HepG2 (cell line): ENCODE data around the gene FTCD. TPM values are rescaled to one million over a fixed set of nuclear protein-coding genes. Genes with fewer than 3 reads are reported as not detected.

ENCODE experiments used
- ATAC-seq: fragments of 200-7000 bp; cut with Tn5 transposase; 3 replicates; pipeline ENCODE4 v1.9.1; 2020; ENCODE audit warnings: mild to moderate bottlenecking, moderate library complexity
- BruUV-seq: library from RNA; stranded (reverse); fragments of 400-500 nt; replicated peaks from 2 replicates; lab custom pipeline; 2021; lab: Mats Ljungman, UMichigan
- CTCF ChIA-PET: fragments of 300-600 bp; formaldehyde crosslinking; extraction: SDS; loops from one replicate; lab custom pipeline; 2021; ENCODE audit warnings: low total read pairs, inconsistent platforms, low intra/inter-chr PET ratio; lab: Yijun Ruan, JAX
- POLR2A ChIA-PET: fragments of 350-600 bp; sonication (Branson Sonifier 250); formaldehyde crosslinking; loops from one replicate; lab custom pipeline; 2020; ENCODE audit warnings: antibody characterized with exemption, inconsistent platforms; lab: Yijun Ruan, JAX
- DNase-seq: peaks from one replicate; pipeline ENCODE4 v3.0.0-alpha.2; 2015; ENCODE audit warnings: low spot score
- FAIRE-seq: peaks from 3 replicates; lab custom pipeline; 2011; peaks lifted over from hg19 to GRCh38; lab: Jason Lieb, UNC
- H2AFZ ChIP-seq: one replicate; pipeline ENCODE4 v1.6.1; 2011; ENCODE audit warnings: low read length, inconsistent platforms
- H3K27ac ChIP-seq: fragments of 300-600 bp; 3 replicates; pipeline ENCODE4 v1.8.0; 2011; ENCODE audit warnings: mixed run types, mild to moderate bottlenecking, mixed read lengths, low read length, inconsistent platforms; ENCODE audit not compliant: insufficient read depth; ENCODE audit errors: extremely low read length
- H3K27me3 ChIP-seq, 2 experiments: fragments of 200-600 bp in 1 of 2; 2 replicates in 1 of 2; 3 replicates in 1 of 2; pipeline versions ENCODE4 v1.6.0 to v1.8.0; 2011; ENCODE audit warnings: low read length in 2 of 2, mild to moderate bottlenecking in 2 of 2, moderate library complexity in 2 of 2, inconsistent platforms in 1 of 2; ENCODE audit not compliant: insufficient read depth in 2 of 2, control insufficient read depth in 1 of 2
- H3K36me3 ChIP-seq, 2 experiments: fragments of 200-600 bp in 1 of 2; replicated peaks in 1 of 2; 2 replicates in 1 of 2; 3 replicates in 1 of 2; pipeline versions ENCODE4 v1.5.1 to v1.8.0; 2011; ENCODE audit warnings: low read length in 2 of 2, inconsistent platforms in 1 of 2; ENCODE audit not compliant: insufficient read depth in 2 of 2, control insufficient read depth in 1 of 2
- H3K4me1 ChIP-seq: 2 replicates; pipeline ENCODE4 v1.5.1; 2012; ENCODE audit warnings: low read length, inconsistent platforms; ENCODE audit not compliant: insufficient read depth
- H3K4me2 ChIP-seq: 2 replicates; pipeline ENCODE4 v1.6.0; 2011; ENCODE audit warnings: low read depth, low read length, inconsistent platforms
- H3K4me3 ChIP-seq, 3 experiments: fragments of 200-600 bp in 1 of 3; sonication (generic), shearing (Covaris generic) in 1 of 3; replicated peaks in 1 of 3; 2 replicates each; pipeline ENCODE4 v1.5.1; 2011 to 2016; ENCODE audit warnings: low read length in 3 of 3, inconsistent platforms in 2 of 3, low read depth in 2 of 3, mild to moderate bottlenecking in 2 of 3, control low read depth in 1 of 3, mixed read lengths in 1 of 3; ENCODE audit not compliant: insufficient read depth in 1 of 3
- H3K79me2 ChIP-seq: one replicate; pipeline ENCODE4 v1.6.1; 2011; ENCODE audit warnings: low read length, inconsistent platforms; ENCODE audit not compliant: insufficient read depth
- H3K9ac ChIP-seq: 2 replicates; pipeline ENCODE4 v1.6.0; 2011; ENCODE audit warnings: mild to moderate bottlenecking, low read depth, low read length, inconsistent platforms; ENCODE audit not compliant: insufficient read depth
- H3K9me3 ChIP-seq: 2 replicates; pipeline ENCODE4 v1.5.1; 2012; ENCODE audit warnings: mild to moderate bottlenecking, low read length
- H4K20me1 ChIP-seq: 2 replicates; pipeline ENCODE4 v1.6.0; 2011; ENCODE audit warnings: inconsistent platforms, mild to moderate bottlenecking, low read length, moderate library complexity; ENCODE audit not compliant: insufficient read depth
- BCL6 ChIP-seq: IDR thresholded peaks from 2 replicates; pipeline ENCODE4 v1.6.1; 2016; ENCODE audit warnings: missing genetic modification reagents, missing compliant biosample characterization
- FOXP4 ChIP-seq: sonication (generic); formaldehyde crosslinking; IDR thresholded peaks from 2 replicates; pipeline ENCODE4 v1.4.0; 2020; ENCODE audit warnings: missing genetic modification reagents
- MTA1 ChIP-seq: sonication (generic); formaldehyde crosslinking; IDR thresholded peaks from 2 replicates; pipeline ENCODE4 v1.4.0; 2020; ENCODE audit warnings: missing genetic modification reagents, mild to moderate bottlenecking, borderline replicate concordance
- NR0B2 ChIP-seq: sonication (generic); formaldehyde crosslinking; IDR thresholded peaks from 2 replicates; pipeline ENCODE4 v1.4.0; 2020; ENCODE audit warnings: mild to moderate bottlenecking, missing genetic modification reagents
- TOE1 ChIP-seq: sonication (generic); formaldehyde crosslinking; IDR thresholded peaks from 2 replicates; pipeline ENCODE4 v1.4.0; 2020; ENCODE audit warnings: mild to moderate bottlenecking, missing genetic modification reagents
- YY1 ChIP-seq: IDR thresholded peaks from 2 replicates; pipeline ENCODE4 v1.6.1; 2011; ENCODE audit warnings: low read length, low read depth, moderate library complexity, mild to moderate bottlenecking; ENCODE audit not compliant: insufficient read depth, insufficient replicate concordance
- WGBS: methylation state at CpG from one replicate; pipeline ENCODE4 v1.1.6; 2017; ENCODE audit warnings: low lambda C conversion rate; 5-methylcytosine and 5-hydroxymethylcytosine counted together
- in situ Hi-C: cut with HindIII; loops from 2 replicates; pipeline ENCODE4 v1.10.0; 2017; ENCODE audit warnings: low pct_unique_long_range_greater_than_20kb; ENCODE audit not compliant: extremely low pct_ligation_motif_present
- intact Hi-C: fragments of 100-400 bp; cut with micrococcal nuclease; formaldehyde crosslinking; loops from one replicate; pipeline ENCODE4 v1.10.0; 2022; ENCODE audit not compliant: unreplicated experiment
- polyA plus RNA-seq, 8 experiments: library from polyadenylated mRNA; depleted of rRNA in 3 of 8; stranded (reverse) in 7 of 8; unstranded in 1 of 8; fragments of >200 nt; fragmentation: Illumina TruSeq in 4 of 8; extraction: Trizol in 4 of 8; gene quantifications; 2 replicates each; pipeline versions ENCODE4 v1.2.1 to v1.2.3, GENCODE V29; 2011 to 2016; ENCODE audit warnings: low read depth in 4 of 8, missing spikeins in 1 of 8, mixed read lengths in 1 of 8; ENCODE audit not compliant: insufficient read depth in 1 of 8
- total RNA-seq, 5 experiments: library from RNA; depleted of rRNA; stranded (reverse); fragments of >200 nt; fragmentation: Illumina TruSeq; extraction: Trizol; gene quantifications; 2 replicates each; pipeline ENCODE4 v1.2.3, GENCODE V29; 2016; ENCODE audit warnings: low read depth in 1 of 5

Gene FTCD
- total and polyA plus RNA-seq, 2 of the 13 experiments (the other 11 are each of a cell fraction or from before 2014, with no cell fraction given) = 75.7 to 105 TPM

GRCh38 chr21:46129846-46130651 is 25.3 kb downstream of the FTCD start:
- Histone ChIP-seq H3K27ac (no peak overlapping the region), H2AFZ (no peak overlapping the region), H3K36me3 (no peaks in the 10 kb centered on the region), H4K20me1 (peaks cover 2% of the 10 kb centered on the region; the same call in 1 of the 2 replicates), H3K9ac (no peak overlapping the region), H3K4me3 (no peak overlapping the region), H3K79me2 (no peaks in the 10 kb centered on the region), H3K4me2 (no peak overlapping the region), H3K27me3 (no peaks in the 10 kb centered on the region), H3K4me1 (no peaks in the 10 kb centered on the region), H3K9me3 (no peaks in the 10 kb centered on the region)
- in situ Hi-C loops (no loop called here), intact Hi-C loops (no loop called here)
- BruUV-seq = no TSS peak
- no peak for DNase-seq
- WGBS = 72% methylated on average over 8 of the region's 27 CpGs
- ChIA-PET CTCF (no interaction called here), POLR2A (no interaction called here)
- FAIRE-seq = no peak
- no peak for ATAC-seq
- TF ChIP-seq YY1 (no peak), NR0B2 (CRISPR knock-in tag) (no peak), TOE1 (CRISPR knock-in tag) (no peak), MTA1 (CRISPR knock-in tag) (no peak), FOXP4 (CRISPR knock-in tag) (no peak), BCL6 (no peak)
